ENCODE data around the gene C2orf42.

Gene C2orf42

DNA sequence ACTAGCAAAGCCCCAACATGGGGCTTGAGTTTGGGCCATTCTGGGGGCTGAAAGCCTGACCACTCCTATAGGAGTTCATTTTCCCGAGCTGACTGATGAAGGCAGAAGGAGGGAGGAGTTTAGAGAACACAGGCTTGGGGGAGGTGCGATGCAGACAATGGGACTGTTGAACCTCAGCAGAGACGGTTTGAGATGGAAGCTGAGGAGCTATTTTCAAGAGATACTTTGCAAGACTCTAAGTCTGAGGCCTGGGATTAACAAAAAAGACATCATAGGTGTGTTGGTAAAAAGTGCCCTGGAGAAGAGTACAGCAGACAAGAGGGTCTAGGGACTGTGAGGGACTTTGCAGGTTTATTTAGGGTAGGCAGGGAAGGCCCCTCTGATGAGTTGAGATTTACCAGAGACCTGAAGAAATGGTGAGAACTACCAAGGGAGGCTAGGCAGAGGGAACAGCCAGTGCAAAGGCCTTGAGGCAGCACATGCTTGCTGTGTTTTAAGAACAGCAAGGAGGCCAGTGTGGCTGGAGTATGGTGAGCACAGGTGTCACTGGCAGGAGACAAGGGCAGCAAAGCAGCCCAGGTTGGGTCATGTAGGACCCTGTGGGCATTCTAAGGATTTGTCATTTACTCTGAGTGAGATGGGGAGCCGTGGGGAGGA is 71.9 kb downstream of the C2orf42 start:
- no peak overlapping the region for H3K4me3 ChIP-seq (IDR thresholded peaks at IDR 0.05; ENCODE audit: insufficient read depth, low read depth, low read length)
- peak overlapping the region; percentile 53 for H3K4me2 ChIP-seq
- TF ChIP-seq CTCF (conservative IDR thresholded peaks at IDR 0.05; ENCODE audit: low read depth, low read length), result no peak
- H3K27me3 ChIP-seq (ENCODE audit: insufficient read depth, low read depth), result no peaks in the 10 kb centered on the region
- H3K4me1 ChIP-seq (ENCODE audit: low read depth, poor library complexity, severe bottlenecking), result peaks cover 35% of the 10 kb centered on the region
- no peaks in the 10 kb centered on the region for H4K20me1 ChIP-seq (ENCODE audit: insufficient read depth)
- H3K36me3 ChIP-seq (ENCODE audit: insufficient read depth), result no peaks in the 10 kb centered on the region
- peak overlapping the region; percentile 19; the same call in 1 of the 2 replicates for H3K27ac ChIP-seq
- H2AFZ ChIP-seq (ENCODE audit: low read depth), result peak overlapping the region; percentile 53
- H3K9ac ChIP-seq, result no peak overlapping the region
- no peaks in the 10 kb centered on the region for H3K79me2 ChIP-seq (ENCODE audit: insufficient read depth, low read depth)

GRCh38 chr2:70116936-70117552 is 73.8 kb downstream of the C2orf42 start:
- Histone ChIP-seq H3K27ac (no peak overlapping the region), H3K9ac (no peak overlapping the region), H4K20me1 (ENCODE audit: insufficient read depth) (no peaks in the 10 kb centered on the region), H3K4me3 (IDR thresholded peaks at IDR 0.05; ENCODE audit: insufficient read depth, low read depth, low read length) (no peak overlapping the region), H3K27me3 (ENCODE audit: insufficient read depth, low read depth) (no peaks in the 10 kb centered on the region), H3K36me3 (ENCODE audit: insufficient read depth) (no peaks in the 10 kb centered on the region), H2AFZ (ENCODE audit: low read depth) (no peak overlapping the region), H3K79me2 (ENCODE audit: insufficient read depth, low read depth) (no peaks in the 10 kb centered on the region), H3K4me2 (no peak overlapping the region), H3K4me1 (ENCODE audit: low read depth, poor library complexity, severe bottlenecking) (peaks cover 23% of the 10 kb centered on the region)
- TF ChIP-seq CTCF (conservative IDR thresholded peaks at IDR 0.05; ENCODE audit: low read depth, low read length), result no peak

DNA sequence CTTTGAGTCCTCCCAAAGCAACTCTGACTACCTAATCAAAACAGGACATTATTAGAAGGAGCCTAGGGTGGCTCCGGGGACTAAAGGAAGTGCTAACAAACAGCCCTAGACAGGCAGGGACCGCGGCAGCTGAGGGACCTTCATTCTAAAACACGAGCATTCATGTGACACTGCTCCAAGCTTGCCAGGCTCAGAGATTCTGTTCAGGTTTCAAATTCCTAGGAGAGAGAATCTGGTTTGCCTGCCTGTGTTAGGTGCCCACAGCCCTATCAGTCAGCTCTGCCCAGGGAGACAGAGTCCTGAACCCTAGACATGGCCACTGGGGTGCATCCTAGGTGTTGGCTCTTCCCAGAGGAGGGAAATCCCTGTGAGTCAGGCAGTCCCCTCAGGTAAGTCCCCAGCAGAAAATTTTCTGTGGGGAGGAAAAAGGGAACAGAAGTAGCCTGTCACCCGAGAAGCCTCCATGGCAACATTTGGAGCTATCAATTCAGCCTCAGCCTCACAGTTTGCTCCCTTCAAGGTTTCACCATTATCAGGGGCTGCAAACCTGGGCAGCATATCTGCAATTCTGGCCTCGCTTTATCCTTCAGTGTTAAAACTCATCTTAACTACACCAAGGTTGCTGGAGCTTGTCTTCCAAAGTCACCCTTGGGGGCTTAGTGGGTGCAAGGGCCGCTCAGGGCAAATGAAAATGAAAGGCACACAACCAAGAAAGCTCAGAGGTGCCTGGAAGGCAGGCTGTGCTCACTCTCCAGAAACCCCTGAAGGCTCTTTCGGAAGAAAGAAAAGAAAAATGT is 75.0 kb downstream of the C2orf42 start:
- no peak overlapping the region for H3K4me2 ChIP-seq
- H3K4me1 ChIP-seq (ENCODE audit: low read depth, poor library complexity, severe bottlenecking), result peaks cover 23% of the 10 kb centered on the region
- H3K79me2 ChIP-seq (ENCODE audit: insufficient read depth, low read depth), result no peaks in the 10 kb centered on the region
- no peak overlapping the region for H3K27ac ChIP-seq
- H4K20me1 ChIP-seq (ENCODE audit: insufficient read depth), result no peaks in the 10 kb centered on the region
- no peaks in the 10 kb centered on the region for H3K36me3 ChIP-seq (ENCODE audit: insufficient read depth)
- H3K9ac ChIP-seq, result no peak overlapping the region
- no peak overlapping the region for H2AFZ ChIP-seq (ENCODE audit: low read depth)
- H3K27me3 ChIP-seq (ENCODE audit: insufficient read depth, low read depth), result no peaks in the 10 kb centered on the region
- no peak for TF ChIP-seq CTCF (conservative IDR thresholded peaks at IDR 0.05; ENCODE audit: low read depth, low read length)
- H3K4me3 ChIP-seq (IDR thresholded peaks at IDR 0.05; ENCODE audit: insufficient read depth, low read depth, low read length), result no peak overlapping the region

GRCh38 chr2:70113359-70114070 is 77.3 kb downstream of the C2orf42 start:
- peaks cover 12% of the 10 kb centered on the region for H3K4me1 ChIP-seq (ENCODE audit: low read depth, poor library complexity, severe bottlenecking)
- TF ChIP-seq CTCF (conservative IDR thresholded peaks at IDR 0.05; ENCODE audit: low read depth, low read length), result no peak

More at GRCh38 chr2:70113359-70114070, 77.3 kb downstream of the C2orf42 start:
- no peak overlapping the region for H3K4me2 ChIP-seq
- H3K9ac ChIP-seq, result no peak overlapping the region
- H4K20me1 ChIP-seq (ENCODE audit: insufficient read depth), result no peaks in the 10 kb centered on the region
- H3K27ac ChIP-seq, result no peak overlapping the region
- no peaks in the 10 kb centered on the region for H3K27me3 ChIP-seq (ENCODE audit: insufficient read depth, low read depth)
- no peaks in the 10 kb centered on the region for H3K36me3 ChIP-seq (ENCODE audit: insufficient read depth)
- H3K79me2 ChIP-seq (ENCODE audit: insufficient read depth, low read depth), result no peaks in the 10 kb centered on the region
- H2AFZ ChIP-seq (ENCODE audit: low read depth), result no peak overlapping the region
- H3K4me3 ChIP-seq (IDR thresholded peaks at IDR 0.05; ENCODE audit: insufficient read depth, low read depth, low read length), result no peak overlapping the region

All from KMS-11 (cell line).